HG03039 (cell line): Measurements from ENCODE around the gene GUCY1A1.
A peak's percentile ranks its signal among the peaks of the same experiment; 100 is the strongest.

ENCODE experiments used
- ATAC-seq: cut with Tn5 transposase; IDR thresholded peaks from one replicate; pipeline ENCODE4 v1.9.1; 2021; ENCODE audit warnings: mild to moderate bottlenecking, moderate library complexity; ENCODE audit not compliant: unreplicated experiment

Gene GUCY1A1

GRCh38 chr4:155658681-155659064 is 8.0 kb upstream of the GUCY1A1 start:
- ATAC-seq, result no peak

GRCh38 chr4:155659176-155659575 is 7.5 kb upstream of the GUCY1A1 start:
- ATAC-seq, result no peak

DNA sequence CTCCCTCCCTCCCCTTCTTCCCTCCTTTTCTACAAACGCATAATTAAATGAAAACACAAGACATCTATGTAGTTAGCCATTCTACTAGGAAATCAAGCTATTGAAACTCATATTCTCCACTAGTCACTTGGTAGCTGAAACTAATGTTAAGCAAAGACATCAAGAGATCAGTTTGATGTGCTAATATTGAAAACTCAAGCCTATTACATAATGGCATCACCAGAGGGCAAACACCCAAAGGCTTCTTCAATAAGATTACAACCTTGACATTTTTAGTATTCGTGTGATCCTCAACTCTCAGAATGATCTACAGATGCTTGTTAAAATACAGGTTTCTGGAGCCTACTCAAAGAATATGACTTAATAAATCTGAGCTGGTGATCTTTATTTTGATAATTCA is 6.2 kb upstream of the GUCY1A1 start:
- no peak for ATAC-seq

DNA sequence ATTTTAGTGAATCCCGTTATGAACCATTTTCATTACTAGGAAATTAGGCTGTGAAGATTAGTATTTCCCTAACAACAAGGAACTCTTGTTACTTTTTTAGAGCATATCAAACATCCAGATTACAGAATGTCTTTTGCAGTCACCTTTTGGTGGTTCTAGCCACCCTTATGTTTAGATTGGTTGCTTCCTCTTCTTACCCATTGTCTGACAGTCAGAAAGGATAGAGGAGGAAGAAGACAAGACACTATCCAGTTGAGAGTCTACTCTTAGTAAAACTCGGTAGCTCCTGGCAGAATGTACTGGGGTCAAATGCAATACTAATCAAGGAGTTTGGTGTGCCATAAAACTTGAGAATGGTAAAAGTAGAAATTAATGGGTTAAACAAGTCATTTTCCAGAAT is 1.6 kb upstream of the GUCY1A1 start:
- ATAC-seq, result no peak

DNA sequence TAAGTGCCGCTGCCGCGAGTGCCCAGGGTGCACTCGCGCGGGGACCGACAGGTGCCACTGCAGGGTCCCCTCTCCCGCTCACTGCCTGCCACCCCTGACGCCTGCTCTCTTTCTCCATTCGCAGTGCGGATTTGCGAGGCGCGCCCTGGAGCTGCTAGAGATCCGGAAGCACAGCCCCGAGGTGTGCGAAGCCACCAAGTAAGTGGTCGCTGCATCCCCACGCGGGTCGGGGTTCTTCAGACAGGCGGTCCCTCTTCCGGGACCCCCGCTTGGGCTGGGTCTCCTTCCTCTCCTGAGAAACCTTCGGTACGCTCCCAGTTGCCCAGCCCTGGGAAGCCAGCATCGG is 547 bp downstream of the GUCY1A1 start:
- ATAC-seq, result peak; percentile 41

DNA sequence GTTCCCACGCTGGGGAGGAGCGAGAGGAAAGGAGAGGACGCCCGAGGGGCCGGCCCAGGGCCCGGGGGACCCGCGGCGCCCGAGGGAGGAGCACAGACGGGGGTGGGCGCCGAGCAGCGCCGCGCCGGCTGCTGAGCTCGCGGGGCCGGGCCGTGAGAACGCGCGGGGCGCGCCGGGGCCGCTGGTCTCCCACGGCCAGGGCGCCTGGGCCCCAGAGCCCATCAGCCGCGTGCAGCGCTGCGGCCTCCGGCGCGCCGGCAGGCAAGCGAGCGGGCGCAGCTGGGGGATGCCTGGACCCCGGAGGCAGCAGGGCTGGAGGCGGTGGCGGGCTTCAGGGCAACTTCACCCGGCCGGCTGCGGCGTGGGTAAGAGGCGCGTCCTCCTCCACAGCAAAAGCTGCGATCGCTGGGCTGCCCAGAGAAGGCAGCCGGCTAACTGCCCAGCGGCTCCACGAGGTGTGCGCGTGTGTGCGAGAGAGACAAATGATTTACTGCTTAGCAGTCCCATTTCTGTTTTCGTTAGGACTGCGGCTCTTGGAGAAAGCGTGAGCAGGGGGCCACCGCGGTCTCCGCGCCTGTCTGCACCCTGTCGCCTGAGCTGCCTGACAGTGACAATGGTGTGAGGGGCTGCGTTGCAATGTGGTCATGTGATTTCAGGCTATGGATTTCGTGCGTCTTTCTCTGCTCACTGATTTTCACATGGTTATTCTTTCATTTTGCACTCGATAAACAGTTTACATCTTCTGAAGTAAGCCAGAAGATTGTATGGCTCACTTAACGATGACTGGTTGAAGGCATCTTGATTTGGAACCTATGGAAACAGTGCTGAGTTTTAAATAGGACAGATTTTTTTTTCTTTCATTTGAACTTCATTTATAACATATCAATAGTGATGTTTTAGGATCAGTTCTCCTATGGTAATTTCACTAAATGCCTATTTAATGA is 1.2 kb downstream of the GUCY1A1 start:
- ATAC-seq, result peak; percentile 50

- ATAC-seq, result no peak
Measured at GRCh38 chr4:155668707-155669220, 2.1 kb downstream of the GUCY1A1 start.

GRCh38 chr4:155672342-155672741 is 5.7 kb downstream of the GUCY1A1 start:
- no peak for ATAC-seq

GRCh38 chr4:155673453-155673979 is 6.9 kb downstream of the GUCY1A1 start:
- ATAC-seq, result no peak

GRCh38 chr4:155674669-155675071 is 8.0 kb downstream of the GUCY1A1 start:
- ATAC-seq, result no peak

DNA sequence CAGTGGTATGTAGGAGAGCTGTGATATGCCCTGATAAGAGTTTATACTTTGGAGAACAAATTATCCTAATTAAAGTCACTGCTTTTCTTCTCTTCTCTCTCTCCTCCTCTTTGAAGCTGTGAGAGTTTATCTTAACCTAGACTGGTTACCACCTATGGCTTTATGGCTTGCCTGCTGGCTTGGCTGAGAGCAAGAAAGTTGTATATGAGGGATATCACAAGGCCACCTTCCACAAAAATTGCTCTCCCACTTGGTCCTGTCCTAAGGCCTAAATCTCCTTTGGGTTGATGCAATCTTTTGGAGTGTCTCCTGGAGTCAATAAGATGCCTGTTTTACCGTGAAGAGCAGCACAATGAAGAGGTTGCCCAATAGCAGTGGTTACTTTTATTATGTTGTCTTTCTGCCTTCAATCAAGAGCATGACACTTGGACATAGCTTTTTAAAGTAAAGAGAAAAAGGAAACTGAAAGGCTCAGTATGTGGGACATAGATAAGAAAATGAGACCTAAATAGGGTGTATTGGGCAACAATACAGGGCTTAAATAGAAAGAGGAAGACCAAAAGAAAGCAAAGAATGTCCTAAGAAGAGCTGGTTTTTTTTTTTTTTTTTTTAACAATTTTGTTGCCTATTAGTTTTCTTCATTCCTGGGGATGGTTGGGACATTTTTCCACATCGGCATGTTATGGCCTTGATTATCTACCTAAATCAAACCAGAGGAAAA is 9.2 kb downstream of the GUCY1A1 start:
- ATAC-seq, result no peak

DNA sequence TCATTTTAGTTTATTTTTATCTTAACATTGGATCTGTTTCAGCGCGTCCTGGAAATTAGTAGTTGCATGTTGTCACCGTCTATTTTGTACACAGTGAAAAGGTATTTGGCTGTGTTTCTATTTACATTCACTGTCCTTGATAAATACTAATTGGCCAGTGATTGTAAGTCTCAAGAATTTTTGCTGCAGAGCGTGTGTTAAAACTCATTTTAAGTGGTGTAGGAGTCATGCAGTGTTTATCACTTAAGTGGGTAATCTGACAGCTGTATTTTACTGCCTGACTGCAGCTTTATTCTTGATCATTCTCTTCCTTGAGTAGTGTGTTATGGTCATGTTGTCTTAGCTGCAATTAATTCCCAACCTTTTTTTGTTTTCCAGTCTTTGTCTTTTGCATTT is 9.8 kb downstream of the GUCY1A1 start:
- no peak for ATAC-seq

GRCh38 chr4:155678011-155678410 is 11.4 kb downstream of the GUCY1A1 start:
- ATAC-seq, result no peak

GRCh38 chr4:155679343-155679742 is 12.7 kb downstream of the GUCY1A1 start:
- no peak for ATAC-seq

- ATAC-seq, result no peak
Measured at GRCh38 chr4:155681886-155682285, 15.2 kb downstream of the GUCY1A1 start.

- no peak for ATAC-seq
Measured at GRCh38 chr4:155684423-155684822, 17.8 kb downstream of the GUCY1A1 start.

GRCh38 chr4:155684892-155685541 is 18.4 kb downstream of the GUCY1A1 start:
- ATAC-seq, result no peak

DNA sequence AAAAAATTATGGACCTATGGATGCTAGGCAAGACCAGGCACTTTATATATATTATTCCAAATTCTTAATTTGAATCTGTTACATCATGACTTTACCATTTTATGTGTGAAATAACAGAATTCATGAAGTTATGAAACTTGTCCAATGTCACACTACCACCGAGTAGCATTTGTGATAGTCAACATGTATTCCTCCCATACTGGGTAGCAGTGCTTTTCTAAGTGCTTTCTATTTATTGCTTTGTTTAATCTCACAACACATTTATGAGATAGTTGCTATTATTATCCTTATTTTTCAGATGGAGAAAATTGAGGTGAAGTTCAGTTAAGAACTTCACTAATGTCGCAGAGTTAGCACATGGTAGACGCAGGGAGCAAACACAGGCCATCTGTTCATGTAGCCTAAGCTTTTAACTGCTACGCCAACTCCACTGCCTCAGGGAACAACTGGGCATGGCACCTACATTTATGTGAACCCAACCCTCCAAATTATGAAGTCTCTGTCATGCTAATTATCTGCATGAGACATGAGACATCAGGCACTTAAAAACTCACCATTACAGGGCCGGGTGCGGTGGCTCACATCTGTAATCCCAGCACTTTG is 20.8 kb downstream of the GUCY1A1 start:
- ATAC-seq, result no peak

DNA sequence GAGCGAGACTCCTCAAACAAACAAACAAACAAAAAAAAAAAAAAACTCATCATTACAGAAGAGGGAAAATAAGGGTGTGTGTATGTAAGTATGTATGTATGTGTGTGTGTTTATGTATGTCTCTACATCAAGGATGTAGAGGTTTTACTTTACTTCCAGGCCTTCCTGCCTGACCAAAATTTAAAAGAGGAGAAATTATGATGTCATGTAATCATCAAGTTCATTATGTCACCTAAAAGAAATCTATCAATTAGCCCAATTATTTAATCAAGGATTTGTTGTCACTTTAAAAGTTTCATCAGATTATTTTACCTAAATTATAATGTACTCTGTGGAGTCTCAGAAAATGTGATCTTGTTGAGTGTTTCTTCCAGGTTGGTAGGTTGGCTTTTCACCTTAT is 21.6 kb downstream of the GUCY1A1 start:
- no peak for ATAC-seq

DNA sequence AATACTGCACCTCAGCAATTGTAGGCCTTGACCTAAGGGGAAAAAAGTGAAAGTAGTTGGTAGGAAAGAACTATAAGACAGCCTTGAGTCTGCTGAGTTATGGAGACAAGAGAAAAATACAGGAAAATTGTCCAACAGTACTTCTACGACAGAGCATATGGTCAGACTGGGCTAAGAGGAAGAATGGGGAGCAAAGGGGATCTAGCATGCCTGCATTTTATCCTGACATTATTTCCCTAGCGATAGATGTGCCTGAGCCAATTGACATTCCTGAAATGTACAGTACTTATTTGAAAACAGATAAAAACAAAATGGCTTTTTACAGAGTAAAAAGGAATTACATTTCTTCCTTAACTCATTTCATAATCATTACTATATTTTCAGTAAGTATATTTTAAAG is 22.2 kb downstream of the GUCY1A1 start:
- no peak for ATAC-seq
